Measurements from ENCODE around the gene PTPRN2.

Gene PTPRN2

GRCh38 chr7:157654350-157654749 is 933.3 kb downstream of the PTPRN2 start:
- Mint-ChIP-seq H3K4me1 (ENCODE audit: low read depth) (no peaks in the 10 kb centered on the region), H3K27ac (no peak overlapping the region)

GRCh38 chr7:157653827-157654207 is 933.8 kb downstream of the PTPRN2 start:
- no peaks in the 10 kb centered on the region for H3K36me3 Mint-ChIP-seq (ENCODE audit: low read depth)
- no peak overlapping the region for H3K4me3 Mint-ChIP-seq
- no peaks in the 10 kb centered on the region for H3K27me3 Mint-ChIP-seq
- H3K27ac Mint-ChIP-seq, result no peak overlapping the region
- no peaks in the 10 kb centered on the region for H3K9me3 Mint-ChIP-seq
- H3K4me1 Mint-ChIP-seq (ENCODE audit: low read depth), result no peaks in the 10 kb centered on the region

More at GRCh38 chr7:157654350-157654749, 933.3 kb downstream of the PTPRN2 start:
- H3K36me3 Mint-ChIP-seq (ENCODE audit: low read depth), result no peaks in the 10 kb centered on the region
- H3K9me3 Mint-ChIP-seq, result no peaks in the 10 kb centered on the region
- no peaks in the 10 kb centered on the region for H3K27me3 Mint-ChIP-seq
- H3K4me3 Mint-ChIP-seq, result no peak overlapping the region

GRCh38 chr7:157652954-157653826 is 934.4 kb downstream of the PTPRN2 start:
- Mint-ChIP-seq H3K4me3 (no peak overlapping the region), H3K27me3 (no peaks in the 10 kb centered on the region), H3K9me3 (no peaks in the 10 kb centered on the region), H3K27ac (no peak overlapping the region), H3K4me1 (ENCODE audit: low read depth) (no peaks in the 10 kb centered on the region), H3K36me3 (ENCODE audit: low read depth) (no peaks in the 10 kb centered on the region)

GRCh38 chr7:157652161-157652953 is 935.3 kb downstream of the PTPRN2 start:
- Mint-ChIP-seq H3K9me3 (no peaks in the 10 kb centered on the region), H3K27ac (no peak overlapping the region), H3K4me1 (ENCODE audit: low read depth) (no peaks in the 10 kb centered on the region), H3K4me3 (no peak overlapping the region), H3K36me3 (ENCODE audit: low read depth) (no peaks in the 10 kb centered on the region), H3K27me3 (no peaks in the 10 kb centered on the region)

GRCh38 chr7:157651366-157652160 is 936.1 kb downstream of the PTPRN2 start:
- Mint-ChIP-seq H3K27ac (no peak overlapping the region), H3K4me3 (no peak overlapping the region), H3K9me3 (no peaks in the 10 kb centered on the region), H3K27me3 (no peaks in the 10 kb centered on the region), H3K4me1 (ENCODE audit: low read depth) (no peaks in the 10 kb centered on the region), H3K36me3 (ENCODE audit: low read depth) (no peaks in the 10 kb centered on the region)

- no peaks in the 10 kb centered on the region for H3K27me3 Mint-ChIP-seq
- no peaks in the 10 kb centered on the region for H3K9me3 Mint-ChIP-seq
- no peak overlapping the region for H3K4me3 Mint-ChIP-seq
- H3K4me1 Mint-ChIP-seq (ENCODE audit: low read depth), result no peaks in the 10 kb centered on the region
- H3K27ac Mint-ChIP-seq, result no peak overlapping the region
- H3K36me3 Mint-ChIP-seq (ENCODE audit: low read depth), result no peaks in the 10 kb centered on the region
Observed at GRCh38 chr7:157650801-157651200, 936.8 kb downstream of the PTPRN2 start.

GRCh38 chr7:157650131-157650631 is 937.4 kb downstream of the PTPRN2 start:
- Mint-ChIP-seq H3K9me3 (no peaks in the 10 kb centered on the region), H3K4me1 (ENCODE audit: low read depth) (no peaks in the 10 kb centered on the region), H3K27me3 (no peaks in the 10 kb centered on the region), H3K27ac (no peak overlapping the region), H3K36me3 (ENCODE audit: low read depth) (no peaks in the 10 kb centered on the region), H3K4me3 (no peak overlapping the region)

GRCh38 chr7:157646551-157646950 is 941.1 kb downstream of the PTPRN2 start:
- no peaks in the 10 kb centered on the region for H3K27me3 Mint-ChIP-seq

GRCh38 chr7:157645539-157645938 is 942.1 kb downstream of the PTPRN2 start:
- no peaks in the 10 kb centered on the region for H3K36me3 Mint-ChIP-seq (ENCODE audit: low read depth)
- H3K27me3 Mint-ChIP-seq, result peaks cover 3% of the 10 kb centered on the region
- no peaks in the 10 kb centered on the region for H3K4me1 Mint-ChIP-seq (ENCODE audit: low read depth)
- no peak overlapping the region for H3K4me3 Mint-ChIP-seq
- peaks cover 3% of the 10 kb centered on the region for H3K9me3 Mint-ChIP-seq
- no peak overlapping the region for H3K27ac Mint-ChIP-seq

More at GRCh38 chr7:157646551-157646950, 941.1 kb downstream of the PTPRN2 start:
- Mint-ChIP-seq H3K9me3 (no peaks in the 10 kb centered on the region), H3K36me3 (ENCODE audit: low read depth) (no peaks in the 10 kb centered on the region), H3K27ac (no peak overlapping the region), H3K4me3 (no peak overlapping the region), H3K4me1 (ENCODE audit: low read depth) (no peaks in the 10 kb centered on the region)

- Mint-ChIP-seq H3K4me3 (no peak overlapping the region), H3K4me1 (ENCODE audit: low read depth) (no peaks in the 10 kb centered on the region), H3K27ac (no peak overlapping the region), H3K27me3 (peaks cover 3% of the 10 kb centered on the region), H3K36me3 (ENCODE audit: low read depth) (peaks cover 3% of the 10 kb centered on the region), H3K9me3 (peaks cover 9% of the 10 kb centered on the region)
Observed at GRCh38 chr7:157644946-157645345, 942.7 kb downstream of the PTPRN2 start.

- peaks cover 3% of the 10 kb centered on the region for H3K27me3 Mint-ChIP-seq
- no peaks in the 10 kb centered on the region for H3K4me1 Mint-ChIP-seq (ENCODE audit: low read depth)
- H3K4me3 Mint-ChIP-seq, result no peak overlapping the region
- peaks cover 4% of the 10 kb centered on the region for H3K36me3 Mint-ChIP-seq (ENCODE audit: low read depth)
- H3K9me3 Mint-ChIP-seq, result peaks cover 12% of the 10 kb centered on the region
- no peak overlapping the region for H3K27ac Mint-ChIP-seq
Observed at GRCh38 chr7:157643525-157643970, 944.1 kb downstream of the PTPRN2 start.

- Mint-ChIP-seq H3K27ac (no peak overlapping the region), H3K9me3 (peaks cover 12% of the 10 kb centered on the region), H3K4me1 (ENCODE audit: low read depth) (no peaks in the 10 kb centered on the region), H3K4me3 (no peak overlapping the region), H3K36me3 (ENCODE audit: low read depth) (peaks cover 4% of the 10 kb centered on the region), H3K27me3 (peaks cover 11% of the 10 kb centered on the region)
Observed at GRCh38 chr7:157641866-157642265, 945.8 kb downstream of the PTPRN2 start.

GRCh38 chr7:157640144-157640543 is 947.5 kb downstream of the PTPRN2 start:
- H3K27me3 Mint-ChIP-seq, result peaks cover 25% of the 10 kb centered on the region
- peaks cover 12% of the 10 kb centered on the region for H3K9me3 Mint-ChIP-seq
- no peak overlapping the region for H3K27ac Mint-ChIP-seq
- H3K4me3 Mint-ChIP-seq, result no peak overlapping the region
- no peaks in the 10 kb centered on the region for H3K4me1 Mint-ChIP-seq (ENCODE audit: low read depth)
- H3K36me3 Mint-ChIP-seq (ENCODE audit: low read depth), result peaks cover 4% of the 10 kb centered on the region

- Mint-ChIP-seq H3K27me3 (peaks cover 26% of the 10 kb centered on the region), H3K4me1 (ENCODE audit: low read depth) (no peaks in the 10 kb centered on the region), H3K9me3 (peaks cover 12% of the 10 kb centered on the region), H3K36me3 (ENCODE audit: low read depth) (peaks cover 4% of the 10 kb centered on the region), H3K4me3 (no peak overlapping the region), H3K27ac (no peak overlapping the region)
Observed at GRCh38 chr7:157638563-157638962, 949.1 kb downstream of the PTPRN2 start.
